HEK293T (cell line): ENCODE measurements around the gene BRIP1.
"Not testable (repeated sequence)": the region's sequence is repeated elsewhere in the genome, so short reads cannot be mapped to it uniquely, and the experiment has no call there.

Experiments
- CTCF ChIA-PET: fragments of 350-600 bp; formaldehyde crosslinking; extraction: SDS; loops from one replicate; lab custom pipeline; 2021; ENCODE audit warnings: antibody characterized with exemption, inconsistent platforms; lab: Yijun Ruan, JAX
- POLR2A ChIA-PET: fragments of 350-600 bp; formaldehyde crosslinking; extraction: SDS; loops from one replicate; lab custom pipeline; 2020; ENCODE audit warnings: antibody characterized with exemption, inconsistent platforms; lab: Yijun Ruan, JAX
- DNase-seq: peaks from one replicate; pipeline ENCODE4 v3.0.0; 2012; ENCODE audit warnings: mixed read lengths; ENCODE audit errors: extremely low spot score
- ARNT ChIP-seq: fragments of 450-650 bp; IDR thresholded peaks from 2 replicates; pipeline ENCODE4 v1.6.1; 2017; ENCODE audit warnings: mild to moderate bottlenecking
- BHLHE40 ChIP-seq: fragments of 450-650 bp; IDR thresholded peaks from 2 replicates; pipeline ENCODE4 v1.6.1; 2016; ENCODE audit warnings: mild to moderate bottlenecking, moderate library complexity, borderline replicate concordance
- CTBP1 ChIP-seq: fragments of 450-650 bp; IDR thresholded peaks from 2 replicates; pipeline ENCODE4 v1.6.1; 2016; ENCODE audit warnings: borderline replicate concordance
- ELF4 ChIP-seq: fragments of 450-650 bp; IDR thresholded peaks from 2 replicates; pipeline ENCODE4 v1.6.1; 2017; ENCODE audit warnings: antibody characterized with exemption
- FOXA1 ChIP-seq: fragments of 450-650 bp; IDR thresholded peaks from 2 replicates; pipeline ENCODE4 v1.6.1; 2016; ENCODE audit warnings: mild to moderate bottlenecking
- FOXK2 ChIP-seq: fragments of 450-650 bp; IDR thresholded peaks from 2 replicates; pipeline ENCODE4 v1.6.1; 2016; ENCODE audit warnings: mild to moderate bottlenecking
- FOXM1 ChIP-seq: fragments of 450-650 bp; IDR thresholded peaks from 2 replicates; pipeline ENCODE4 v1.6.1; 2017; ENCODE audit warnings: mild to moderate bottlenecking, borderline replicate concordance
- HDGF ChIP-seq: fragments of 450-650 bp; IDR thresholded peaks from 2 replicates; pipeline ENCODE4 v1.6.1; 2017; ENCODE audit warnings: antibody characterized with exemption, borderline replicate concordance
- L3MBTL2 ChIP-seq: fragments of 450-650 bp; conservative IDR thresholded peaks from 2 replicates; pipeline ENCODE4 v1.6.1; 2016; ENCODE audit warnings: mild to moderate bottlenecking
- LEF1 ChIP-seq: fragments of 450-650 bp; IDR thresholded peaks from 2 replicates; pipeline ENCODE4 v1.6.1; 2017; ENCODE audit warnings: mild to moderate bottlenecking, borderline replicate concordance
- NFRKB ChIP-seq: fragments of 450-650 bp; IDR thresholded peaks from 2 replicates; pipeline ENCODE4 v1.6.1; 2016; ENCODE audit warnings: mild to moderate bottlenecking, moderate library complexity
- SP1 ChIP-seq: fragments of 450-650 bp; IDR thresholded peaks from 2 replicates; pipeline ENCODE4 v1.6.1; 2017
- SUZ12 ChIP-seq: fragments of 450-650 bp; IDR thresholded peaks from 2 replicates; pipeline ENCODE4 v1.6.1; 2016; ENCODE audit warnings: mild to moderate bottlenecking
- TARDBP ChIP-seq: fragments of 450-650 bp; IDR thresholded peaks from 2 replicates; pipeline ENCODE4 v1.6.1; 2016
- ZNF384 ChIP-seq: fragments of 450-650 bp; IDR thresholded peaks from 2 replicates; pipeline ENCODE4 v1.6.1; 2016
- TF ChIP-seq, protein P1 (sequence below): fragments of 450-650 bp; IDR thresholded peaks from 2 replicates; pipeline ENCODE4 v1.6.1; 2016

BRIP1 gene

DNA sequence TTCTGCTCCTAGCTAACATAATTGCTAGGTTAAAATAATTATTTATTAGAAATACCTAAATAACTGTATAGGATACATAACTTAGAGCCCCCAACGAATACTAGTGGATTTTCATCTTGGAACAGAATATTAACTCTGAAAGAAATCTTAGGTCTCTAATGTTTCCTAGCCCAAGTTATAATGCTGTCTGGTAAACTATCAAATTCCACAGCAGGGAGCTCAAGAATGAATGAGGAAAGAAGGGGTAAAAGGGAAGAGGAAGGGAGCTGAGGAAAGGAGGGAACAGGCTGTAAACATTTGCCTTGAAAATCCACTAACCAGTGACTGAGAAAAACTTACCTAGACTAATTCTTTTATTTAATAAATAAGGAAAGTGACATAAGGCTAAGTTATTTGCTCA is 179.2 kb downstream of the BRIP1 start:
- DNase-seq = no peak
- no peak for TF ChIP-seq LEF1
- no peak for TF ChIP-seq HDGF
- TF ChIP-seq FOXK2 = no peak
- TF ChIP-seq L3MBTL2 = no peak
- TF ChIP-seq ARNT = no peak
- no peak for TF ChIP-seq BHLHE40
- no peak for TF ChIP-seq CTBP1
- TF ChIP-seq ZNF384 = no peak
- no peak for TF ChIP-seq SUZ12
- no peak for TF ChIP-seq NFRKB
- TF ChIP-seq ELF4 = no peak
- ChIA-PET POLR2A (no interaction called here), CTCF (no interaction called here)

- CTCF ChIA-PET = interaction anchor here (0.7 kb wide), 1 partner anchor 8 kb away, joined by 3 read pairs; no protein-coding TSS in a partner anchor
- POLR2A ChIA-PET = no interaction called here
These were observed 179.9 kb downstream of the BRIP1 start for GRCh38 chr17:61683466-61683865.

DNA sequence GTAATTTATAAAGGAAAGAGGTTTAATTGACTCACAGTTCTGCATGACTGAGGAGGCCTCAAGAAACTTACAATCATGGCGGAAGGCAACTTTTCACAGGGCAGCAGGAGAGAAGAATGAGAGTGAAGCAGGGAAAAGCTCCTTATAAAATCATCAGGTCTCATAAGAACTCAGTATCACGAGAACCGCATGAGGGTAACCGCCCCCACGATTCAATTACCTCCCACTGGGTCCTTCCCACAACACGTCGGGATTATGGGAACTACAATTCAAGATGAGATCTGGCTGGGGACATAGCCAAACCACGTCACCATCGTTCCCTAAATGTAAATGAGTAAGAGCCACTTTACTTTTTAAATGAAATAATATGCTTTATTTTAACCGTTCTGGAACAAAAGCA is 182.4 kb downstream of the BRIP1 start:
- no peak for TF ChIP-seq L3MBTL2
- TF ChIP-seq BHLHE40 = no peak
- TF ChIP-seq CTBP1 = no peak
- TF ChIP-seq ZNF384 = no peak
- no peak for TF ChIP-seq SUZ12
- TF ChIP-seq ARNT = no peak
- no peak for TF ChIP-seq FOXM1
- TF ChIP-seq LEF1 = no peak
- TF ChIP-seq NFRKB = no peak
- TF ChIP-seq FOXA1 = no peak
- TF ChIP-seq ELF4 = no peak
- TF ChIP-seq HDGF = no peak
- TF ChIP-seq TARDBP = no peak
- no peak for TF ChIP-seq SP1
- TF ChIP-seq FOXK2 = no peak
- TF ChIP-seq, protein P1, sequence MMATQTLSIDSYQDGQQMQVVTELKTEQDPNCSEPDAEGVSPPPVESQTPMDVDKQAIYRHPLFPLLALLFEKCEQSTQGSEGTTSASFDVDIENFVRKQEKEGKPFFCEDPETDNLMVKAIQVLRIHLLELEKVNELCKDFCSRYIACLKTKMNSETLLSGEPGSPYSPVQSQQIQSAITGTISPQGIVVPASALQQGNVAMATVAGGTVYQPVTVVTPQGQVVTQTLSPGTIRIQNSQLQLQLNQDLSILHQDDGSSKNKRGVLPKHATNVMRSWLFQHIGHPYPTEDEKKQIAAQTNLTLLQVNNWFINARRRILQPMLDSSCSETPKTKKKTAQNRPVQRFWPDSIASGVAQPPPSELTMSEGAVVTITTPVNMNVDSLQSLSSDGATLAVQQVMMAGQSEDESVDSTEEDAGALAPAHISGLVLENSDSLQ = no peak
- POLR2A ChIA-PET = no interaction called here
- no peak for DNase-seq
- CTCF ChIA-PET = no interaction called here

More at GRCh38 chr17:61683466-61683865, 179.9 kb downstream of the BRIP1 start:
- no peak for DNase-seq
- TF ChIP-seq SP1 = no peak
- no peak for TF ChIP-seq ZNF384
- TF ChIP-seq LEF1 = no peak
- no peak for TF ChIP-seq ELF4
- no peak for TF ChIP-seq L3MBTL2
- no peak for TF ChIP-seq TARDBP
- no peak for TF ChIP-seq ARNT

GRCh38 chr17:61678339-61678738 is 185.0 kb downstream of the BRIP1 start:
- no peak for DNase-seq
- TF ChIP-seq HDGF (no peak), BHLHE40 (no peak), ELF4 (no peak)
- CTCF ChIA-PET = no interaction called here
- POLR2A ChIA-PET = no interaction called here

- DNase-seq, POLR2A ChIA-PET, CTCF ChIA-PET: not testable (repeated sequence)
These were observed 186.0 kb downstream of the BRIP1 start for GRCh38 chr17:61677150-61677811.

DNA sequence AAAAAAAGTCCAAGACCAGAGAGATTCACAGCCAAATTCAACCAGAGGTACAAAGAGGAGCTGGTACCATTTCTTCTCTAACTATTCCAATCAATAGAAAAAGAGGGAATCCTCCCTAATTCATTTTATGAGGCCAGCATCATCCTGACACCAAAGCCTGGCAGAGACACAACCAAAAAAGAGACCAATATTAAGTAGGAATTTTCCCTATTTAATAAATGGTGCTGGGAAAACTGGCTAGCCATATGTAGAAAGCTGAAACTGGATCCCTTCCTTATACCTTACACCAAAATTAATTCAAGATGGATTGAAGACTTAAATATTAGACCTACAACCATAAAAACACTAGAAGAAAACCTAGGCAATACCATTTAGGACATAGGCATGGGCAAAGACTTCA is 186.8 kb downstream of the BRIP1 start:
- POLR2A ChIA-PET, CTCF ChIA-PET, DNase-seq: not testable (repeated sequence)

- DNase-seq, CTCF ChIA-PET, POLR2A ChIA-PET: not testable (repeated sequence)
These were observed 188.7 kb downstream of the BRIP1 start for GRCh38 chr17:61674609-61675008.

- CTCF ChIA-PET, DNase-seq, POLR2A ChIA-PET: not testable (repeated sequence)
These were observed 190.1 kb downstream of the BRIP1 start for GRCh38 chr17:61673019-61673897.

GRCh38 chr17:61672140-61672539 is 191.2 kb downstream of the BRIP1 start:
- ChIA-PET CTCF (no interaction called here), POLR2A (no interaction called here)
- DNase-seq = no peak
- TF ChIP-seq FOXA1 (no peak), SUZ12 (no peak), NFRKB (no peak), ZNF384 (no peak), ELF4 (no peak), FOXK2 (no peak), LEF1 (no peak), FOXM1 (no peak), BHLHE40 (no peak), SP1 (no peak)
